Neural cell (in vitro differentiated cells): ENCODE results near the gene PPM1L.

ENCODE experiments used
- EZH2 ChIP-seq: fragments of 200-600, 300-800 bp; shearing (Covaris generic), sonication (generic); IDR thresholded peaks from 2 replicates; pipeline ENCODE4 v1.6.1; 2014; ENCODE audit warnings: antibody characterized with exemption, low read length, borderline replicate concordance, mild to moderate bottlenecking; ENCODE audit not compliant: insufficient read depth, poor library complexity, severe bottlenecking
- RAD21 ChIP-seq: fragments of 450-650 bp; conservative IDR thresholded peaks from 2 replicates; pipeline ENCODE4 v1.6.1; 2014; ENCODE audit warnings: antibody characterized with exemption, mild to moderate bottlenecking, moderate library complexity
- TF ChIP-seq, protein P1 (sequence below): fragments of 450-650 bp; IDR thresholded peaks from 2 replicates; pipeline ENCODE4 v1.5.1; 2014; ENCODE audit warnings: antibody characterized with exemption, mild to moderate bottlenecking, moderate library complexity; ENCODE audit not compliant: poor library complexity, severe bottlenecking

DNA sequence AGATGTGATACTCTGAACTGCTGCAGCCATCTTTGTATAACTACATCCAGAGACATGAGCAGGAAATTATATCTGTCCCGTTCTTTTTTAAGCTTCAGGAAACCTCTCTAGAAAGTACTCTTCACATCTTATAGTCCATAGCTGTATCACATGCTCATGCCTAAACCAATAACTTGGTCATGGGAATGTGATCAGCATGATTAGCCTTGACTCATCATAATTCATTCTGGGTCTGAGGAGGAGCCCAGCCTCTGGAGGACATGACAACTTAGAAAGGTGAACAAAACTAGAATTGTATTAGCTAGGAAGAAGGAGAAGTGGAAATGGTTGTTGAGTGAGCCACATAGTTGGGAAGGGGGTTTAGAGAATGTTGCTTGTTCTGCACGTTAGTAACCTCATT, 12.9 kb downstream of the PPM1L start:
- TF ChIP-seq, protein P1, sequence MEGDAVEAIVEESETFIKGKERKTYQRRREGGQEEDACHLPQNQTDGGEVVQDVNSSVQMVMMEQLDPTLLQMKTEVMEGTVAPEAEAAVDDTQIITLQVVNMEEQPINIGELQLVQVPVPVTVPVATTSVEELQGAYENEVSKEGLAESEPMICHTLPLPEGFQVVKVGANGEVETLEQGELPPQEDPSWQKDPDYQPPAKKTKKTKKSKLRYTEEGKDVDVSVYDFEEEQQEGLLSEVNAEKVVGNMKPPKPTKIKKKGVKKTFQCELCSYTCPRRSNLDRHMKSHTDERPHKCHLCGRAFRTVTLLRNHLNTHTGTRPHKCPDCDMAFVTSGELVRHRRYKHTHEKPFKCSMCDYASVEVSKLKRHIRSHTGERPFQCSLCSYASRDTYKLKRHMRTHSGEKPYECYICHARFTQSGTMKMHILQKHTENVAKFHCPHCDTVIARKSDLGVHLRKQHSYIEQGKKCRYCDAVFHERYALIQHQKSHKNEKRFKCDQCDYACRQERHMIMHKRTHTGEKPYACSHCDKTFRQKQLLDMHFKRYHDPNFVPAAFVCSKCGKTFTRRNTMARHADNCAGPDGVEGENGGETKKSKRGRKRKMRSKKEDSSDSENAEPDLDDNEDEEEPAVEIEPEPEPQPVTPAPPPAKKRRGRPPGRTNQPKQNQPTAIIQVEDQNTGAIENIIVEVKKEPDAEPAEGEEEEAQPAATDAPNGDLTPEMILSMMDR, result no peak
- TF ChIP-seq EZH2, result no peak
- TF ChIP-seq RAD21, result no peak
